ENCODE results near the gene EMC7. TPM values are rescaled to one million over a fixed set of nuclear protein-coding genes. Genes with fewer than 3 reads are reported as not detected.

The EMC7 gene
- total RNA-seq, 1 experiment from 2014 or later: 50.3 TPM

- no peaks in the 10 kb centered on the region for H3K9me2 ChIP-seq (replicated peaks; ENCODE audit: low read length)
- H3K9me3 ChIP-seq (ENCODE audit: low read length): no peaks in the 10 kb centered on the region
- no peak overlapping the region for H2AFZ ChIP-seq (ENCODE audit: low read length)
- POLR2A ChIA-PET (ENCODE audit: unreplicated experiment): no interaction called here
- no peak for TF ChIP-seq EZH2phosphoT487 (IDR thresholded peaks at IDR 0.05; ENCODE audit: borderline replicate concordance, low read length)
- no peak for TF ChIP-seq CTCF (conservative IDR thresholded peaks at IDR 0.05; ENCODE audit: low read depth, low read length)
- no peak for TF ChIP-seq EZH2 (IDR thresholded peaks at IDR 0.05; ENCODE audit: low read length, unreplicated experiment)
- intact Hi-C loops (cut with micrococcal nuclease): no loop called here
- DNase-seq: no peak
- H4K20me1 ChIP-seq (ENCODE audit: low read length): no peaks in the 10 kb centered on the region
- H3K4me1 ChIP-seq (ENCODE audit: insufficient read depth, low read length): no peaks in the 10 kb centered on the region
- no peak for ATAC-seq
- no peak overlapping the region for H3K4me3 ChIP-seq (ENCODE audit: low read length)
- no peaks in the 10 kb centered on the region for H3K36me3 ChIP-seq (ENCODE audit: low read depth, low read length)
- no peaks in the 10 kb centered on the region for H3F3A ChIP-seq (ENCODE audit: low read length, unreplicated experiment)
- no peaks in the 10 kb centered on the region for H3K27me3 ChIP-seq (ENCODE audit: low read length)
- H3K27ac ChIP-seq (ENCODE audit: low read length): no peak overlapping the region
- H3K79me2 ChIP-seq (ENCODE audit: low read length): no peaks in the 10 kb centered on the region
- CTCF ChIA-PET: interaction anchor here (0.6 kb wide), 1 partner anchor 322 kb away, joined by 3 read pairs; no protein-coding TSS in a partner anchor
- no TSS peak for BruUV-seq (replicated peaks)
- H3K9ac ChIP-seq (ENCODE audit: low read length): no peak overlapping the region
- H3K4me2 ChIP-seq (ENCODE audit: low read length): no peak overlapping the region
These were observed 41.7 kb downstream of the EMC7 start for GRCh38 chr15:34059946-34060345.

DNA sequence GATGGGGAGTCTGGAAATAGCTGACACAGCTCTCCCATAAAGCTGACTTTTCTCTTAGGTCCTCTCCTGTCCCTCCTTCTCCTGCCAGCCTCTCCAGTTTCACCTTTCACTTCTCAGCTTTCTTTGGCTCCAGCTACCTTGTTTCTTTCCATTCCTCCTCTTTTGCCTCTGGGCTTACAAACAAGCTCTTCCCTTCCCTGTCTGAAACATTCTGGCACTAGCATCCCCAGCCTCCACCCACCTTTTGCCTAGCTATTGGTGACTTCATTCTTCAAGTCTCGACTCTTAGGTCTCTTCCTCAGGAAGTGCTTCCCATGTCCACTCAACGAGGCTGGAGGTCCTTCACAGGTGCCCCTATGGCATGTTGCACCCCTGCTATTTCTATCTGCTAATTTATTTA, 42.2 kb downstream of the EMC7 start:
- no peaks in the 10 kb centered on the region for H3K27me3 ChIP-seq (ENCODE audit: low read length)
- no peak overlapping the region for H2AFZ ChIP-seq (ENCODE audit: low read length)
- CTCF ChIA-PET: no interaction called here
- H3K27ac ChIP-seq (ENCODE audit: low read length): no peak overlapping the region
- no peaks in the 10 kb centered on the region for H3F3A ChIP-seq (ENCODE audit: low read length, unreplicated experiment)
- H3K79me2 ChIP-seq (ENCODE audit: low read length): no peaks in the 10 kb centered on the region
- POLR2A ChIA-PET (ENCODE audit: unreplicated experiment): no interaction called here
- H4K20me1 ChIP-seq (ENCODE audit: low read length): no peaks in the 10 kb centered on the region
- H3K4me1 ChIP-seq (ENCODE audit: insufficient read depth, low read length): no peaks in the 10 kb centered on the region
- H3K4me2 ChIP-seq (ENCODE audit: low read length): no peak overlapping the region
- TF ChIP-seq EZH2 (IDR thresholded peaks at IDR 0.05; ENCODE audit: low read length, unreplicated experiment) (no peak), CTCF (conservative IDR thresholded peaks at IDR 0.05; ENCODE audit: low read depth, low read length) (no peak), EZH2phosphoT487 (IDR thresholded peaks at IDR 0.05; ENCODE audit: borderline replicate concordance, low read length) (no peak)
- DNase-seq (no peak), ATAC-seq (no peak)
- H3K9me3 ChIP-seq (ENCODE audit: low read length): no peaks in the 10 kb centered on the region
- H3K9me2 ChIP-seq (replicated peaks; ENCODE audit: low read length): no peaks in the 10 kb centered on the region
- no peak overlapping the region for H3K4me3 ChIP-seq (ENCODE audit: low read length)
- H3K9ac ChIP-seq (ENCODE audit: low read length): no peak overlapping the region
- BruUV-seq (replicated peaks): no TSS peak
- intact Hi-C loops (cut with micrococcal nuclease): no loop called here
- H3K36me3 ChIP-seq (ENCODE audit: low read depth, low read length): no peaks in the 10 kb centered on the region

DNA sequence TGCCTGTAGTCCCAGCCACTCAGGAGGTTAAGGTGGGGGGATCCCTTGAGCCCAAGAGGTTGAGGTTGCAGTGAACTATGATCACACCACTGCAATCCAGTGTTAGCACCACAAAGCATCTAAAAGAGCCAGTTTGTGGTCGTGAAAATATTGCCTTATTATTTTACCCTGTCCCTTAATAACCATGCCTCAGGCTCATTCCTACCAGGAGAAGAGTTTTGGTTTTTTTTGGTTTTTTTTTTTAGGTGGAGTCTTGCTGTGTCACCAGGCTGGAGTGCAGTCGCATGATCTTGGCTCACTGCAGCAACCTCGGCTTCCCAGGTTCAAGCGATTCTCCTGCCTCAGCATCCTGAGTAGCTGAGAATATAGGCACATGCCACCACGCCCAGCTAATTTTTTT, 44.8 kb downstream of the EMC7 start:
- ChIA-PET POLR2A (ENCODE audit: unreplicated experiment) (no interaction called here), CTCF (no interaction called here)
- Histone ChIP-seq H3K4me1 (ENCODE audit: insufficient read depth, low read length) (no peaks in the 10 kb centered on the region), H3K9ac (ENCODE audit: low read length) (no peak overlapping the region), H4K20me1 (ENCODE audit: low read length) (no peaks in the 10 kb centered on the region), H3K27me3 (ENCODE audit: low read length) (no peaks in the 10 kb centered on the region), H3K9me3 (ENCODE audit: low read length) (no peaks in the 10 kb centered on the region), H2AFZ (ENCODE audit: low read length) (no peak overlapping the region), H3K36me3 (ENCODE audit: low read depth, low read length) (no peaks in the 10 kb centered on the region), H3F3A (ENCODE audit: low read length, unreplicated experiment) (no peaks in the 10 kb centered on the region), H3K27ac (ENCODE audit: low read length) (no peak overlapping the region), H3K4me3 (ENCODE audit: low read length) (no peak overlapping the region), H3K4me2 (ENCODE audit: low read length) (no peak overlapping the region), H3K9me2 (replicated peaks; ENCODE audit: low read length) (no peaks in the 10 kb centered on the region), H3K79me2 (ENCODE audit: low read length) (no peaks in the 10 kb centered on the region)
- TF ChIP-seq CTCF (conservative IDR thresholded peaks at IDR 0.05; ENCODE audit: low read depth, low read length) (no peak), EZH2phosphoT487 (IDR thresholded peaks at IDR 0.05; ENCODE audit: borderline replicate concordance, low read length) (no peak), EZH2 (IDR thresholded peaks at IDR 0.05; ENCODE audit: low read length, unreplicated experiment) (no peak)
- intact Hi-C loops (cut with micrococcal nuclease): no loop called here
- ATAC-seq (no peak), DNase-seq (no peak)
- no TSS peak for BruUV-seq (replicated peaks)

Data from PC-3 (cell line).